ENCODE results near the gene DDIT4.
"Not testable (repeated sequence)": the region's sequence is repeated elsewhere in the genome, so short reads cannot be mapped to it uniquely, and the experiment has no call there.

Gene DDIT4

GRCh38 chr10:72267819-72268399 is 5.8 kb upstream of the DDIT4 start:
- no peak for DNase-seq

GRCh38 chr10:72268475-72269200 is 5.1 kb upstream of the DDIT4 start:
- not testable (repeated sequence) for DNase-seq

DNA sequence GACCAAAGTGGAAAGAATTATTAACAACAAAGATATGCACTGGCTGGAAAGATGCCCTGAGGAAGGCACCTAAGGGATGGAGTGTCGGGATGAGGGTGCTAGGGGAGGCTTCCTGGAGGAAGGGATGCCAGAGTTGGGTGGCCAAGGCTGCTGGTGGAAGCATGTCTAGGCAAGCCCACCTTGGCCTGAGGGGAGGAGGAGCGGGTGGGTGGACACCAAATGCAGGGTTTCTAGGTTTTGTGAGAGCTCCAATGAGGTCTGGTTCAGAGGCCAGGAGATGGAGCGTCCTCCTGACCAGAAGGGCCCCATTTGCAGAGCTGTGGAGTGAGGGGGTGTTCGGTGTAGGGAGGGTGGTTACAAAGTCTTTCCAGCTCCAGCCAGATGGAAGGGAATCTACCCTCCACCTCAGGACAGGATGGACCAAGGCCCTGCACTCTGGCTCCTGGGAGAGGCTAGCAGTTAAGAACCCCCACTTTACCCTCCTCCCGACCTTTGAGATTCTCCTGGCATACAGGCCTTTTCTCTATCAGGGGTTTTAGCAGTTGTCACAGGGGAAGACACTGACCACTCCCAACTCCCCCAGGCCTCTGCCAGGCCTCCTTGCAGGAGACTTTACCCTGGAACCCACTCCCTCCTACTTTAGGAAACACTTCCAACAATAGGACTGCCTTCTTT is 3.0 kb upstream of the DDIT4 start:
- DNase-seq, result no peak

GRCh38 chr10:72272689-72273409 is 875 bp upstream of the DDIT4 start:
- DNase-seq, result peak; percentile 15

GRCh38 chr10:72274213-72274729 is 547 bp downstream of the DDIT4 start:
- no peak for DNase-seq

DNA sequence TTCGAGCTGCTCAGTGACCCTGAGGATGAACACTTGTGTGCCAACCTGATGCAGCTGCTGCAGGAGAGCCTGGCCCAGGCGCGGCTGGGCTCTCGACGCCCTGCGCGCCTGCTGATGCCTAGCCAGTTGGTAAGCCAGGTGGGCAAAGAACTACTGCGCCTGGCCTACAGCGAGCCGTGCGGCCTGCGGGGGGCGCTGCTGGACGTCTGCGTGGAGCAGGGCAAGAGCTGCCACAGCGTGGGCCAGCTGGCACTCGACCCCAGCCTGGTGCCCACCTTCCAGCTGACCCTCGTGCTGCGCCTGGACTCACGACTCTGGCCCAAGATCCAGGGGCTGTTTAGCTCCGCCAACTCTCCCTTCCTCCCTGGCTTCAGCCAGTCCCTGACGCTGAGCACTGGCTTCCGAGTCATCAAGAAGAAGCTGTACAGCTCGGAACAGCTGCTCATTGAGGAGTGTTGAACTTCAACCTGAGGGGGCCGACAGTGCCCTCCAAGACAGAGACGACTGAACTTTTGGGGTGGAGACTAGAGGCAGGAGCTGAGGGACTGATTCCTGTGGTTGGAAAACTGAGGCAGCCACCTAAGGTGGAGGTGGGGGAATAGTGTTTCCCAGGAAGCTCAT is 1.1 kb downstream of the DDIT4 start:
- no peak for DNase-seq

DNA sequence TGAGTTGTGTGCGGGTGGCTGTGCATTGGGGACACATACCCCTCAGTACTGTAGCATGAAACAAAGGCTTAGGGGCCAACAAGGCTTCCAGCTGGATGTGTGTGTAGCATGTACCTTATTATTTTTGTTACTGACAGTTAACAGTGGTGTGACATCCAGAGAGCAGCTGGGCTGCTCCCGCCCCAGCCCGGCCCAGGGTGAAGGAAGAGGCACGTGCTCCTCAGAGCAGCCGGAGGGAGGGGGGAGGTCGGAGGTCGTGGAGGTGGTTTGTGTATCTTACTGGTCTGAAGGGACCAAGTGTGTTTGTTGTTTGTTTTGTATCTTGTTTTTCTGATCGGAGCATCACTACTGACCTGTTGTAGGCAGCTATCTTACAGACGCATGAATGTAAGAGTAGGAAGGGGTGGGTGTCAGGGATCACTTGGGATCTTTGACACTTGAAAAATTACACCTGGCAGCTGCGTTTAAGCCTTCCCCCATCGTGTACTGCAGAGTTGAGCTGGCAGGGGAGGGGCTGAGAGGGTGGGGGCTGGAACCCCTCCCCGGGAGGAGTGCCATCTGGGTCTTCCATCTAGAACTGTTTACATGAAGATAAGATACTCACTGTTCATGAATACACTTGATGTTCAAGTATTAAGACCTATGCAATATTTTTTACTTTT is 1.8 kb downstream of the DDIT4 start:
- DNase-seq, result peak; percentile 25

DNA sequence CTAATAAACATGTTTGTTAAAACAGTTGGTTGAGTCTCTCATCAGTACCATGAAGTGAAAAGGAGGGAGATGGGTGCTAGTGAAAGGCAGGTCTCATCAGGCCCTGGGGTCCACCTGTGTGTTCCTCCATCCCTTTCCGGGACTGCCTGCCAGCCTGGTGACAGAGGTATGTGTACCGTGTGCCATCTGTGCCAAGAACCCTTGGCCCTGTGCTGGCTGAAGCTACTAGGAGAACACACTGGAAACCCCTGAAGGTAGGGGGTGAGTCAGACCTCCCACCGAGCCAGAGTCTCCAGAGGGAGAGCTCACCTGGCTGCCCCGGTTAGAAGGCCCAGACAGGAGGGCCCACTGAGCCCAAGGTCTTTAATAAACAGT is 2.3 kb downstream of the DDIT4 start:
- DNase-seq, result no peak

DNA sequence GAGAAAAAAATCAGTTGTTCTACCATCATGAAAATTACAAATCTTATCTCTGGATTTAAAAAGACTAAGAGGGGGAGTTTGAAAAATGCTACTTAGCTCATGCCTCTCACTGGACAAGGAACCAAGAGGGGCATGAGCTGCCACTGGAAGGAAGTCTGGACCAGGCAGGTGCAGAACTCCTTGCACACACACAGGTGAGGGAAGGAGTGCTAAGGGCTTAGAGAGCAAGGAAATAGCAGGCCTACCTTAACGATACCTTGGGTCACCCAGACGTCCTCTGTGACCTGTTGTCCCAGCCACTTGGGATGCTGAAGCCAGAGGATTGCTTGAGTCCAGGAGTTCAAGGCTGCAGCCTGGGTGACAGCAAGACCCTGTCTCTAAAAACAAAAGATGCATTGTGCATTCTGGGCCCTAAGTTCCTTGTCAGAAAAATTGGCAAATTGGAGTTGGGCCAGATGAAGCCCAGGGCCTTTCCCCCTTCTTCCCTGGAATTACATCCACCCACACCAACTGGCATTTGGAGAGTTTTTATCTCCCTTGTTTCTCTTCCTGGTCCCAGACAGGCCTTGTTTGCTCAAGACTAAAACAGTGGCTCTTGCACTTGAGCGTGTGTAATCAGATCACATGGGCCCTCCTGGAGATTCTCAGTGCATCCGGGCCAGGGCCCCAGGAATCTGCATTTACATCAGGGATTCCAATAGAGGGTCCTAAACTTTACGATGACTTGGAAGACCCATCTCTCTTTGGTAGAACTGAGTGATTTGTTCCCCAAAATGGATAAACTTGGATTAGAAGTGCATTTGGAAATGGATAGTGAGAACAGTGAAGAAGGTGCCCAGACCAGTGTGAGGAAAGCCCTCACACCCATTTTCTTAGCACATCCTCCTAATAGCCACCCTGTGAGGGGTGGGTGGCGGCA is 3.0 kb downstream of the DDIT4 start:
- DNase-seq, result no peak

DNA sequence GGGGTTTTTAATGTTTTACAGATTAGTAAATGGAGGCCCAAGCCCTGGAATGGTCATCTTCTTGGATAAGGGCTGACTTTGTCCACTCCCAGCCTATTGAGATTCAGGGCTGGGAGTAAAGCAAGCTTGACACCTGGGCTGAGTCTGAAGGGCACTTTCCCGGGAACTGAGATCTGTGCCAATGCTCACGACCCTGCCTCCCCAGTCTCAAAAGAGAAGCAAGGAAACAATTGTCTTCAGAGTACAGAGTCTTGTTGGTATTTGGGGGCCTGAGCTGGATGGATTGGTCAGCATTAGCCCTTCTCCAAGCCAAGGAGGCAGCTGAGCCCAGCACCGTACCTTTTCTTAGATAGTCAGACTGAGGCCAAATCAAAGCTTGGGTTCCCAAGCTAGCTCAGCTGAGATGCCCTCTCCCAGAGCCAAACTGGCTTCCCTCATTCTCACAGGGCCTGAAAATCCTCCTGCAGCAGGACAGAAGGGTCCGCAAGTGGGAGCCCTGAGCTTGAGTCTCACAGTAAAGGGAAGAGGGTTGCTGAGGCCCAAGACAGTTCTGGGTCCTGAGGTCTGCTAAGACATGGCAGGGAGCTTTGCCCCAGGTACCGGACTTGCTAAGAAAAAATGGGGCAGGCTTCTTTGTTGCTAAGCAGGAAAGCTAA is 3.7 kb downstream of the DDIT4 start:
- no peak for DNase-seq

- DNase-seq, result no peak
These were observed 4.4 kb downstream of the DDIT4 start for GRCh38 chr10:72277996-72278667.

DNA sequence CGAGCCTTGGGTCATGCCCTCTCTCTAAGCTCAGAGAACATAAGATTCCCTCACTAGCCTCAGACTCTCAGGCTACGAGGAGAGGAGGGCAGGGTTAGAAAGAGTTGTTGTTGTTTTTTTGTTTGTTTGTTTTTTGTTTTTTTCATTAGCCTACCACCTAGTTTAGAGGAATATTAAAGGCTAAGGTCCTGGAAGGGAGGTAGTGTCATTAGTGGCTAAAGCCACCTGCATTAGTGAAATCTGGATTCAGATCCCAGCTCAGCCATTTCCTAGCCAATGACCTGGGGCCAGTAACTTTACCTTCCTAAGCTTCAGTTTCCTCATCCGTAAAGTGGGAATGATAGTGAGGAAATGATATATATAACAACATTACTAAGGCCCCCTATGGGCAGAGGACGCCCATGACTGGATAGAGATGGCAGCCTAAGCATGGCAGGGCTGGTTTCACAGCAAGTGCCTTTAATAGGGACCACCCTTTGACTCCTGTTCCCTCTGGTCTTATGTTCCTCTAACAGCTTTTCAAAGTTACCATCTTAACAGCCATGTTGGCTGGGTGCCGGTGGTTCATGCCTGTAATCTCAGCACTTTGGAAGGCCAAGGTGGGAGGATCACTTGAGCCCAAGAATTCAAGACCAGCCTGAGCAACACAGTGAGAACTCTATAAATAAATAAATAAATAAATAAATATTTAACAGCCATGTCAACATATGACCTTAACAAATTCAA is 5.1 kb downstream of the DDIT4 start:
- no peak for DNase-seq

DNA sequence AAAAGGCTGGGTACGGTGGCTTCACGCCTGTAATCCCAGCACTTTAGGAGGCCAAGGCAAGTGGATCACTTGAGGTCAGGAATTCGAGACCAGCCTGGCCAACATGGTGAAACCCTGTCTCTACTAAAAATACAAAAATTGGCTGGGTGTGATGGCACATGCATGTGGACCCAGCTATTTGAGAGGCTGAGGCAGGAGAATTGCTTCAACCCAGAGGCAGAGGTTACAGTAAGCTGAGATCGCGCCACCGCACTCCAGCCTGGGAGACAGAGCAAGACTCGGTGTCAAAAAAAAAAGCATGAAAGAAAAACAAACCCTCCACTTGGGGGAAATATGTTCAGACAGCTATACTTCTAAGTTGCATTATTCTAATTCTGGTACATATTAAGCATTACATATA is 5.9 kb downstream of the DDIT4 start:
- DNase-seq, result not testable (repeated sequence)

GRCh38 chr10:72283131-72283530 is 9.4 kb downstream of the DDIT4 start:
- no peak for DNase-seq

GRCh38 chr10:72285972-72286521 is 12.3 kb downstream of the DDIT4 start:
- no peak for DNase-seq

DNA sequence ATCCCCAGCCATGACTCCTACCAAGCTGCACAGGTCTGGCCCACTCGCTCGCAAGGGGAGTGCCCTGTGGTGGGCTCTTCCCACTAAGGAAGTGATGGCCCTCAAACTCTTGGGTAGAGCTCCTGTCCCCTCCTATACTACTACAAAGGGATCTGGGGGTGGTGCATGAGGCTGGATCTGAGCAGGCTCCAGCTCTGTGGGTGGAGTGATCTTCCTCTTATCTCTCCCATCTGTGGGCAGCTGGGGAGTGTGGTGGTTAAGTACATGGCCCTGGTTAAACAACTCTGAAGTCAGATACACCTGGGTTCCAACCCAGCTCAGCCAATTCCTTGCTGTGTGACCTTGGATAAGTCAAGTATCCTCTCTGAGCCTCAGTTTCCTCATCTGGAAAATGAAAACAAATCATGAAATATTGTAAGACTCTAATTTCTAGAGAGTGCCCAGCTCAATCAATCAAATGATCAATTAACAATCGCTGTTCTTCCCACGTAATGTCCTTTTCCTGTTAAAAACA is 17.4 kb downstream of the DDIT4 start:
- no peak for DNase-seq

DNA sequence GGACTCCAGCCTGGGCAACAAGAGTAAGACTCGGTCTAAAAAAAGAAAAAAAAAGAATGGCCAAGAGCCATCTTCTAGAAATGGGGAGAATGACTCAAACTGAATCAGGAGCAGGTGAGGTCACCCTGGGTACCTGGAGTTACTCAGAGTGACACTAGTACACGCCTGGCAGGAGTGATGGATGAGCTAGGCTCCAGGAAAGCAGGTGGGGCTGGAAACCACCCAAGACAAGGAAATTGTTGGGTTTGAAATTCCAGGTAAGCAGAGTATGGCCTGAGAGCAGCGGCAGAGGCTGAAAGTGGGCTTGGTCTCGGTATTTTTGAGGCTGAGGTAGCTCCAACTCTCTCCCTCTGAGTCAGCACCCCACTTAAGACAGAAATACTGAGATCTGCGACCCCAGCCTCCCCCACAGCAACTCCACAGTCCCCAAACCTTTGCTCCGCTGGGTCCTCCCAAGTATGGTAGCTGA is 18.5 kb downstream of the DDIT4 start:
- no peak for DNase-seq

- DNase-seq, result no peak
These were observed 21.7 kb downstream of the DDIT4 start for GRCh38 chr10:72295330-72295910.
